ENCODE results near the gene GOLGA3.
"Not testable (repeated sequence)": the region's sequence is repeated elsewhere in the genome, so short reads cannot be mapped to it uniquely, and the experiment has no call there.

Gene GOLGA3

DNA sequence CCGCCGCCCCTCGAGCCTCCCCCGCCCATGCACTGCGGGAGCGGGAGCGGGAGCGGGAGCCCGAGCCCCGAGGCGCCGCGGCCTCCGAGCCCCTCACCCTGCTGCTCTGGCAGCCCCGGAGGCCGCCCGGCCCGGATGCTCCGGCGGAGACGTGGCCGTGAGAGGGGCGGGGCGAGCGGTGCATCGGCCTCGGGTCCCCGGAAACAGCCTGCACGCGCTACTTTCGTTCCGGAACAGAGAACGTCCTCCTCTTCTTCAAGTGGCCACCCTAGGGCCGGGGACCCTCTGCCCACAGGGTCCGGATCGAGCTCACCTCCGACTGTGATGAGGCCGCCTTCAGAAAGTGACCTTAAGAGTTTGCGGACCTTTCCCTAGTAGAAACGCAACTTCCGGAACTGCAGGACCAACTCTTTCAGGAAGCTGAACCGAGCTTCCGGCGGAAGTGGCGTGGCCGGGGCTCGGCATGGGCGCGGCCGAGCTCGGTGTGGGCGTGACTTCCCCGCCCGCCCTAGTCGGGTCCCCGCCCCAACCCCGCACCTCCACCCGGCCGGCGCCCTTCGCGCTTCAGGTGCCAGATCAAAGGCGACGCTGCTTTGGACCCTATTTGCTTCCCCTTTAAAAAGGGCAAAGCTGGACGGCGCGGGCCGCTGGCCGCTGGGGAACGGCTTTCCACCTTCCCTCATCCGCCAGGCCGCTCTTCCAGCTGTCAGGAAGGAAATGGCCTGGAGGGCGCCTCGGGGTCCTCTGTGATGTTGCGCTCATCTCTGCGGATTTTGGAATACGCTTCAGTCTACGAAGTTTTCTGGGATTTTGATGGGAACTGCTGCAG, at the start of gene GOLGA3:
Gene GOLGA3 (minus strand): TSS at position 164 of the 829 bp plus-strand sequence. CDS start 6,741 bp downstream, outside the sequence.
- Mint-ChIP-seq H3K27ac (peak within 1 kb of the TSS; percentile 100), H3K36me3 (ENCODE audit: low read depth) (peaks cover 49% of the 10 kb centered on the region), H3K4me3 (peak within 1 kb of the TSS; percentile 97), H3K9me3 (peaks cover 12% of the 10 kb centered on the region), H3K4me1 (peaks cover 31% of the 10 kb centered on the region), H3K27me3 (ENCODE audit: low read depth, poor library complexity) (peaks cover 2% of the 10 kb centered on the region)
- DNase-seq = peak; percentile 94
- TF ChIP-seq, protein P1, sequence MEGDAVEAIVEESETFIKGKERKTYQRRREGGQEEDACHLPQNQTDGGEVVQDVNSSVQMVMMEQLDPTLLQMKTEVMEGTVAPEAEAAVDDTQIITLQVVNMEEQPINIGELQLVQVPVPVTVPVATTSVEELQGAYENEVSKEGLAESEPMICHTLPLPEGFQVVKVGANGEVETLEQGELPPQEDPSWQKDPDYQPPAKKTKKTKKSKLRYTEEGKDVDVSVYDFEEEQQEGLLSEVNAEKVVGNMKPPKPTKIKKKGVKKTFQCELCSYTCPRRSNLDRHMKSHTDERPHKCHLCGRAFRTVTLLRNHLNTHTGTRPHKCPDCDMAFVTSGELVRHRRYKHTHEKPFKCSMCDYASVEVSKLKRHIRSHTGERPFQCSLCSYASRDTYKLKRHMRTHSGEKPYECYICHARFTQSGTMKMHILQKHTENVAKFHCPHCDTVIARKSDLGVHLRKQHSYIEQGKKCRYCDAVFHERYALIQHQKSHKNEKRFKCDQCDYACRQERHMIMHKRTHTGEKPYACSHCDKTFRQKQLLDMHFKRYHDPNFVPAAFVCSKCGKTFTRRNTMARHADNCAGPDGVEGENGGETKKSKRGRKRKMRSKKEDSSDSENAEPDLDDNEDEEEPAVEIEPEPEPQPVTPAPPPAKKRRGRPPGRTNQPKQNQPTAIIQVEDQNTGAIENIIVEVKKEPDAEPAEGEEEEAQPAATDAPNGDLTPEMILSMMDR (IDR thresholded peaks at IDR 0.05) = no peak

DNA sequence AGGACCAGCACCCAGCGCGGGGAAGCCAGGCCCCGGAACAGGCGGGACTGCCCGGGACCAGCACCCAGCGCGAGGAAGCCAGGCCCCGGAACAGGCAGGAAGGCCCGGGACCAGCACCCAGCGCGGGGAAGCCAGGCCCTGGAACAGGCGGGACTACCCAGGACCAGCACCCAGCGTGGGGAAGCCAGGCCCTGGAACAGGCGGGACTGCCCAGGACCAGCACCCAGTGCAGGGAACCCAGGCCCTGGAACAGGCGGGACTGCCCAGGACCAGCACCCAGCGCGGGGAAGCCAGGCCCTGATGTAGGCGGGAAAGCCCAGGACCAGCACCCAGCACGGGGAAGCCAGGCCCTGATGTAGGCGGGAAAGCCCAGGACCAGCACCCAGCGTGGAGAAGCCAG, 46.0 kb upstream of the GOLGA3 start:
- peaks cover 45% of the 10 kb centered on the region for H3K36me3 Mint-ChIP-seq (ENCODE audit: low read depth)

GRCh38 chr12:132874175-132874574, 45.5 kb upstream of the GOLGA3 start:
- Mint-ChIP-seq H3K9me3 (no peaks in the 10 kb centered on the region), H3K4me3 (no peak overlapping the region), H3K27me3 (ENCODE audit: low read depth, poor library complexity) (no peaks in the 10 kb centered on the region), H3K36me3 (ENCODE audit: low read depth) (peaks cover 46% of the 10 kb centered on the region), H3K27ac (no peak overlapping the region), H3K4me1 (no peaks in the 10 kb centered on the region)
- TF ChIP-seq, protein P1 (IDR thresholded peaks at IDR 0.05) = no peak
- no peak for DNase-seq

More for the DNA sequence above, 46.0 kb upstream of the GOLGA3 start:
- H3K27me3 Mint-ChIP-seq (ENCODE audit: low read depth, poor library complexity); DNase-seq; H3K9me3 Mint-ChIP-seq; H3K4me3 Mint-ChIP-seq; H3K4me1 Mint-ChIP-seq; H3K27ac Mint-ChIP-seq: not testable (repeated sequence)

DNA sequence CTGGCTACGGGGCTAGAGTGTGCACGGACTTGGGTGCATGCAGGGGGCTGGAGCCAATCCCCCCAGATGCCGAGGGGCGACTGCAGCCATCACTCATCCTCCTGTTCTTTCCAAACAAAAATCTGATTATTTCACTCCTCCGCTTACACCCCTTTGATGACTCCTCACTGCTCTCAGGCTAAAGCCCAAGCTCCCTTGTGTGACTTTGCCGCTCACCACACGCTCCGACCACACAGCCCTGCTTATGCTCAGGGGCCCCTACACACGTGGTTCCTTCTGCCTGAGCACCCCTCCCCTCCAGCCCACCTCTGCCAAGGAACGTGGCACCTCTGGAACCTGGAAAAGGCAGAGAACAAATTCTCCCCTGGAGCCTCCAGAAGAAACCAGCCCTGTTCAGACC, 45.1 kb upstream of the GOLGA3 start:
- DNase-seq = no peak
- no peaks in the 10 kb centered on the region for H3K27me3 Mint-ChIP-seq (ENCODE audit: low read depth, poor library complexity)
- peak overlapping the region; percentile 84 for H3K27ac Mint-ChIP-seq
- H3K9me3 Mint-ChIP-seq = no peaks in the 10 kb centered on the region
- no peak overlapping the region for H3K4me3 Mint-ChIP-seq
- no peaks in the 10 kb centered on the region for H3K4me1 Mint-ChIP-seq
- H3K36me3 Mint-ChIP-seq (ENCODE audit: low read depth) = peaks cover 48% of the 10 kb centered on the region
- TF ChIP-seq, protein P1 (IDR thresholded peaks at IDR 0.05) = no peak

DNA sequence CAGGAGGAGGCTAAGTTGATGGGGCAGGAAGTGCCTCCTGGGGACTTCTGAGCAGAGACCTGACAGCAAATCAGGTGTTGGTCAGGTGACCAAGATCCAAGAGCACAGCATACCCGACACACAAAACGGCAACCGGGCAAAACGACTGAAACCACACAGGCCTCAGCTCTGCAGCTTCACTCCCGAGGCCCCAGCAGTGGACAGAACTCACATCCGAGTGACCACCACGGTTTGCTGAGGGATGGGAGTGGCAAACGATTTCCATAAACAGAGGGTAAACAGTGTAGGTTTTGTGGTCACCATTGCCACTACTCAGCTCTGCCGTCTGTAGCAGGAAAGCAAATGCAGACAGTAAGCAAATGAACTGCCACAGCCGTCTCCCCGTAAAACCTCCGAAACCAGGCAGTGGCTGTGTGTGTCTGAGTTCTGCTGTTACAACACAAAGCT, 44.3 kb upstream of the GOLGA3 start:
- DNase-seq = no peak
- no peaks in the 10 kb centered on the region for H3K27me3 Mint-ChIP-seq (ENCODE audit: low read depth, poor library complexity)
- peaks cover 48% of the 10 kb centered on the region for H3K36me3 Mint-ChIP-seq (ENCODE audit: low read depth)
- no peaks in the 10 kb centered on the region for H3K9me3 Mint-ChIP-seq
- H3K4me3 Mint-ChIP-seq = no peak overlapping the region
- H3K4me1 Mint-ChIP-seq = peaks cover 1% of the 10 kb centered on the region
- peak overlapping the region; percentile 69 for H3K27ac Mint-ChIP-seq
- TF ChIP-seq, protein P1 (IDR thresholded peaks at IDR 0.05) = no peak

DNA sequence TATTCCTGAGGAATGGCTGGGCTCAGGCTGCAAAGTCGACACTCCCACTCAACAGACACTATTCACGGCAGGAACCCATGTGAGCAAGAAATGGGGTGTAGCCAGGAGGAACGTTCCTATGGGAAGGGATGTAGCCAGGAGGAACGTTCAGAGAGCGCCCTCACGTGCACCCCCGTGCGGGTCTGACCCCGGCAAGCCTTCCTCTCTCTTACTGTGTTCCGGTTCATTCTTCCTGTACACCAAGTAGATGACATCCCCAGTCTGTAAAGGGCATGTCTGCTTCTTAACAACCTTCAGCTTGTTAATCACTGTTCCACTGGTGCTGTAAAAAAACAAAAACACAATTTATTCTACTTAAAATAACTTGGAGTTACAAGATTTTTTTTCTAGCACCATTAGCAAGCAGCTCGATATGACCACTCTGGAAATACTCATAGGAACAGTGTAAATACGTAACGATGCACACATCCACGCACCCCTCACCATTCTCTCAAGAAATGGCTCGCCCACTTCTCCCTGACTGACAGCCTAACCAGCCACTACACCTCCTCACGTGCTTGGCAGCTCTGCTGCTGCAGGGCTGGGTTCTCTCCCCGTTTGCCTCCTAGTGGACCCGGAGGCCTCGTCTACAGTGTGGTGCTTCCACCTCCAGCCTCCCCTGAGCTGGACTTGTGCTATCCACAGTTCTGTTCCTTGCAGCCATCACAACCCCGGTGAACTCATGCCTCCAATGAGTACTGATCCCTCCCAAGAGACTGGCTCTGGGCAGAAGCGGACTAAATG, 43.6 kb upstream of the GOLGA3 start:
- no peak for DNase-seq
- H3K4me1 Mint-ChIP-seq = peaks cover 7% of the 10 kb centered on the region
- H3K36me3 Mint-ChIP-seq (ENCODE audit: low read depth) = peaks cover 48% of the 10 kb centered on the region

More for the DNA sequence above, 43.6 kb upstream of the GOLGA3 start:
- Mint-ChIP-seq H3K27me3 (ENCODE audit: low read depth, poor library complexity) (no peaks in the 10 kb centered on the region), H3K27ac (peak overlapping the region; percentile 69), H3K9me3 (no peaks in the 10 kb centered on the region), H3K4me3 (no peak overlapping the region)
- TF ChIP-seq, protein P1 (IDR thresholded peaks at IDR 0.05) = no peak
